H1 (cell line): Measurements from ENCODE around the gene ABCC9. TPM values are rescaled to one million over a fixed set of nuclear protein-coding genes. Genes with fewer than 3 reads are reported as not detected.

Experiments used
- CTCF ChIA-PET: fragments of 300-600 bp; sonication (Branson Sonifier 250); formaldehyde crosslinking; loops from one replicate; lab custom pipeline; 2021; ENCODE audit not compliant: partially characterized antibody; lab: Charles Lee
- POLR2A ChIA-PET: fragments of 300-600 bp; sonication (Branson Sonifier 250); formaldehyde crosslinking; loops from one replicate; lab custom pipeline; 2021; ENCODE audit warnings: inconsistent platforms; ENCODE audit not compliant: partially characterized antibody; lab: Charles Lee
- DNase-seq, 2 experiments: peaks; one replicate each; pipeline versions ENCODE4 v3.0.0 to v3.0.0-alpha.2; 2010 to 2022; ENCODE audit warnings: low spot score in 2 of 2, low read depth in 1 of 2, mixed read lengths in 1 of 2
- FAIRE-seq: peaks from 2 replicates; lab custom pipeline; 2011; peaks lifted over from hg19 to GRCh38; lab: Jason Lieb, UNC
- H2AFZ ChIP-seq: 2 replicates; pipeline ENCODE4 v1.8.1; 2012; ENCODE audit warnings: low read length, inconsistent platforms
- H2AK5ac ChIP-seq: 2 replicates; pipeline ENCODE4 v1.6.1; 2013; ENCODE audit warnings: low read depth, low read length
- H2BK120ac ChIP-seq: replicated peaks from 2 replicates; pipeline ENCODE3; 2013; ENCODE audit warnings: low read depth, low read length, inconsistent platforms
- H2BK12ac ChIP-seq: 2 replicates; pipeline ENCODE4 v1.6.1; 2013; ENCODE audit warnings: low read depth, low read length
- H2BK15ac ChIP-seq: 2 replicates; pipeline ENCODE4 v1.6.1; 2013; ENCODE audit warnings: low read length
- H2BK20ac ChIP-seq: 2 replicates; pipeline ENCODE4 v1.6.1; 2013; ENCODE audit warnings: low read length
- H2BK5ac ChIP-seq: 2 replicates; pipeline ENCODE4 v1.6.1; 2013; ENCODE audit warnings: low read depth, low read length
- H3K14ac ChIP-seq: 2 replicates; pipeline ENCODE4 v1.6.1; 2013; ENCODE audit warnings: inconsistent platforms; ENCODE audit not compliant: insufficient read length
- H3K18ac ChIP-seq: 2 replicates; pipeline ENCODE4 v1.6.1; 2013; ENCODE audit warnings: low read length; ENCODE audit errors: extremely low read depth
- H3K23ac ChIP-seq: 2 replicates; pipeline ENCODE4 v1.6.1; 2013; ENCODE audit warnings: inconsistent platforms; ENCODE audit not compliant: insufficient read length
- H3K23me2 ChIP-seq: 2 replicates; pipeline ENCODE4 v1.6.1; 2013; ENCODE audit warnings: low read depth, low read length
- H3K27ac ChIP-seq: 2 replicates; pipeline ENCODE4 v1.6.1; 2011; ENCODE audit warnings: low read depth, low read length, inconsistent platforms
- H3K27me3 ChIP-seq, 4 experiments: replicated peaks in 1 of 4; 1 replicate in 1 of 4; 2 replicates in 3 of 4; pipeline versions ENCODE4 v1.6.1 to v1.8.1; 2011 to 2013; ENCODE audit warnings: low read length in 3 of 4, mild to moderate bottlenecking in 3 of 4, inconsistent platforms in 2 of 4, mixed read lengths in 2 of 4, moderate library complexity in 1 of 4; ENCODE audit not compliant: control insufficient read depth in 3 of 4, insufficient read depth in 3 of 4; ENCODE audit errors: extremely low read depth in 1 of 4
- H3K36me3 ChIP-seq, 4 experiments: 2 replicates each; pipeline versions ENCODE4 v1.6.1 to v1.8.1; 2011 to 2013; ENCODE audit warnings: mild to moderate bottlenecking in 4 of 4, low read length in 3 of 4, moderate library complexity in 2 of 4, control low read depth in 1 of 4, inconsistent platforms in 1 of 4; ENCODE audit not compliant: insufficient read depth in 4 of 4, control insufficient read depth in 2 of 4
- H3K4ac ChIP-seq: replicated peaks from 2 replicates; pipeline ENCODE3; 2013; ENCODE audit warnings: low read length, low read depth, mixed read lengths, inconsistent platforms; ENCODE audit not compliant: insufficient read length
- H3K4me1 ChIP-seq, 4 experiments: replicated peaks in 1 of 4; 1 replicate in 1 of 4; 2 replicates in 3 of 4; pipeline versions ENCODE4 v1.6.1 to v1.8.1; 2011 to 2013; ENCODE audit warnings: low read length in 3 of 4, inconsistent platforms in 2 of 4, mixed read lengths in 1 of 4; ENCODE audit not compliant: insufficient read depth in 4 of 4, control insufficient read depth in 3 of 4
- H3K4me2 ChIP-seq, 2 experiments: 2 replicates each; pipeline versions ENCODE4 v1.6.1 to v1.8.1; 2011 to 2013; ENCODE audit warnings: low read depth in 2 of 2, low read length in 2 of 2, control low read depth in 1 of 2, inconsistent platforms in 1 of 2, mild to moderate bottlenecking in 1 of 2; ENCODE audit not compliant: insufficient read depth in 1 of 2
- H3K4me3 ChIP-seq, 4 experiments: fragments of 200-600, 300-600 bp in 1 of 4; sonication (generic), shearing (Covaris generic), sonication (Bioruptor Twin) in 1 of 4; 2 replicates each; pipeline versions ENCODE4 v1.5.1 to v1.8.1; 2011 to 2016; ENCODE audit warnings: low read length in 4 of 4, low read depth in 3 of 4, control low read depth in 2 of 4, inconsistent platforms in 2 of 4, mild to moderate bottlenecking in 2 of 4, mixed read lengths in 1 of 4, moderate library complexity in 1 of 4; ENCODE audit not compliant: insufficient read depth in 2 of 4; ENCODE audit errors: extremely low read depth in 1 of 4
- H3K56ac ChIP-seq: replicated peaks from 2 replicates; pipeline ENCODE3; 2013; ENCODE audit warnings: low read depth, mild to moderate bottlenecking, mixed read lengths, low read length, inconsistent platforms; ENCODE audit not compliant: insufficient read length
- H3K79me1 ChIP-seq: 2 replicates; pipeline ENCODE4 v1.6.1; 2013; ENCODE audit warnings: low read depth, low read length, control low read depth
- H3K79me2 ChIP-seq, 2 experiments: 2 replicates each; pipeline versions ENCODE4 v1.6.1 to v1.8.1; 2012 to 2013; ENCODE audit warnings: low read length in 2 of 2, mild to moderate bottlenecking in 2 of 2, inconsistent platforms in 1 of 2; ENCODE audit not compliant: insufficient read depth in 2 of 2, control insufficient read depth in 1 of 2
- H3K9ac ChIP-seq, 4 experiments: replicated peaks in 1 of 4; 1 replicate in 1 of 4; 2 replicates in 3 of 4; pipeline versions ENCODE4 v1.6.1 to v1.8.1; 2011 to 2013; ENCODE audit warnings: low read depth in 3 of 4, low read length in 3 of 4, control low read depth in 2 of 4, mild to moderate bottlenecking in 2 of 4, moderate library complexity in 2 of 4, inconsistent platforms in 1 of 4; ENCODE audit errors: extremely low read depth in 1 of 4
- H3K9me3 ChIP-seq, 2 experiments: 2 replicates each; pipeline versions ENCODE4 v1.6.1 to v1.8.1; 2012 to 2013; ENCODE audit warnings: mild to moderate bottlenecking in 2 of 2, moderate library complexity in 2 of 2, control low read depth in 1 of 2, inconsistent platforms in 1 of 2, low read depth in 1 of 2, low read length in 1 of 2, mixed read lengths in 1 of 2; ENCODE audit not compliant: insufficient read depth in 2 of 2
- H4K20me1 ChIP-seq, 2 experiments: replicated peaks in 1 of 2; 2 replicates each; pipeline versions ENCODE3 to v1.8.1; 2011 to 2013; ENCODE audit warnings: inconsistent platforms in 2 of 2, low read length in 2 of 2, mild to moderate bottlenecking in 1 of 2; ENCODE audit not compliant: insufficient read depth in 2 of 2, control insufficient read depth in 1 of 2
- H4K5ac ChIP-seq: 2 replicates; pipeline ENCODE4 v1.6.1; 2013; ENCODE audit warnings: low read length, low read depth, mixed read lengths, inconsistent platforms; ENCODE audit not compliant: insufficient read length
- H4K8ac ChIP-seq: 2 replicates; pipeline ENCODE4 v1.8.0; 2013; ENCODE audit warnings: mild to moderate bottlenecking, moderate library complexity, low read length, inconsistent platforms; ENCODE audit not compliant: insufficient read depth; ENCODE audit errors: extremely low read depth
- H4K91ac ChIP-seq: replicated peaks from 2 replicates; pipeline ENCODE3; 2013; ENCODE audit warnings: low read length, mixed read lengths, inconsistent platforms; ENCODE audit not compliant: insufficient read length
- BRCA1 ChIP-seq: IDR thresholded peaks from 2 replicates; pipeline ENCODE4 v1.6.1; 2012; ENCODE audit warnings: low read depth, low read length, improper control_type of control experiment
- CEBPB ChIP-seq: IDR thresholded peaks from 2 replicates; pipeline ENCODE4 v1.6.1; 2012; ENCODE audit warnings: low read depth, low read length
- CTBP2 ChIP-seq: IDR thresholded peaks from 2 replicates; pipeline ENCODE4 v1.7.0; 2011; ENCODE audit warnings: borderline replicate concordance, mild to moderate bottlenecking, moderate library complexity, mixed read lengths, low read length; ENCODE audit not compliant: insufficient read depth, insufficient read length
- FOSL1 ChIP-seq: IDR thresholded peaks from 2 replicates; pipeline ENCODE4 v1.6.1; 2011; ENCODE audit warnings: mild to moderate bottlenecking, low read depth, low read length, moderate library complexity; ENCODE audit not compliant: insufficient read depth
- JUND ChIP-seq: IDR thresholded peaks from 2 replicates; pipeline ENCODE4 v1.6.1; 2011; ENCODE audit warnings: mild to moderate bottlenecking, improper control_type of control experiment, low read length
- KDM5A ChIP-seq: fragments of 200-600 bp; IDR thresholded peaks from 2 replicates; pipeline ENCODE4 v1.7.1; 2012; ENCODE audit warnings: mild to moderate bottlenecking, low read length, inconsistent platforms, mixed read lengths
- MAFK ChIP-seq: IDR thresholded peaks from 2 replicates; pipeline ENCODE4 v1.6.1; 2012; ENCODE audit warnings: low read depth, mild to moderate bottlenecking, improper control_type of control experiment, low read length
- NANOG ChIP-seq: IDR thresholded peaks from 2 replicates; pipeline ENCODE4 v1.6.1; 2011; ENCODE audit warnings: low read length, low read depth, mild to moderate bottlenecking, inconsistent platforms; ENCODE audit not compliant: insufficient read depth, poor library complexity, severe bottlenecking
- POLR2A ChIP-seq, 2 experiments: IDR thresholded peaks; 1 replicate in 1 of 2; 2 replicates in 1 of 2; pipeline ENCODE4 v1.6.1; 2011; ENCODE audit warnings: low read depth in 2 of 2, low read length in 2 of 2, mild to moderate bottlenecking in 2 of 2; ENCODE audit errors: control extremely low read depth in 1 of 2
- RAD21 ChIP-seq, 2 experiments: IDR thresholded peaks in 1 of 2; conservative IDR thresholded peaks in 1 of 2; 2 replicates each; pipeline ENCODE4 v1.6.1; 2011; ENCODE audit warnings: low read depth in 2 of 2, low read length in 2 of 2, improper control_type of control experiment in 1 of 2, inconsistent platforms in 1 of 2, mild to moderate bottlenecking in 1 of 2, moderate library complexity in 1 of 2
- RNF2 ChIP-seq: fragments of 200-900, 300-1000 bp; sonication (generic); IDR thresholded peaks from 2 replicates; pipeline ENCODE4 v1.7.1; 2016; ENCODE audit warnings: borderline replicate concordance, low read depth, mild to moderate bottlenecking, antibody characterized with exemption, low read length; ENCODE audit not compliant: poor library complexity, severe bottlenecking; ENCODE audit errors: missing control alignments
- SIN3A ChIP-seq, 2 experiments: IDR thresholded peaks in 1 of 2; conservative IDR thresholded peaks in 1 of 2; 2 replicates each; pipeline ENCODE4 v1.6.1; 2011 to 2012; ENCODE audit warnings: low read length in 2 of 2, improper control_type of control experiment in 1 of 2, low read depth in 1 of 2, mild to moderate bottlenecking in 1 of 2
- SIRT6 ChIP-seq: IDR thresholded peaks from one replicate; pipeline ENCODE4 v1.7.1; 2012; ENCODE audit warnings: low read length, inconsistent platforms
- SUZ12 ChIP-seq: fragments of 200-600 bp; sonication (generic); IDR thresholded peaks from 2 replicates; pipeline ENCODE4 v1.6.1; 2012; ENCODE audit warnings: mild to moderate bottlenecking, inconsistent platforms, low read length, moderate library complexity, mixed read lengths
- WGBS, 2 experiments: shearing (Covaris generic) in 1 of 2; methylation state at CpG; one replicate each; pipeline versions ENCODE4 v1.1.6 to v1.1.7; 2013 to 2015; ENCODE audit warnings: low lambda C conversion rate in 2 of 2, mixed read lengths in 2 of 2, inconsistent platforms in 1 of 2, low coverage in 1 of 2, missing lambda C conversion rate in 1 of 2; ENCODE audit not compliant: insufficient replicate concordance in 2 of 2, insufficient coverage in 1 of 2, insufficient read length in 1 of 2; ENCODE audit errors: extremely low coverage in 1 of 2, missing lambda C conversion rate in 1 of 2; 5-methylcytosine and 5-hydroxymethylcytosine counted together
- polyA plus RNA-seq, 7 experiments: library from polyadenylated mRNA; depleted of rRNA in 3 of 7; stranded (reverse) in 5 of 7; unstranded in 2 of 7; fragments of >200 nt in 5 of 7; fragments of 200-250 nt in 2 of 7; gene quantifications; 1 replicate in 5 of 7; 2 replicates in 1 of 7; 4 replicates in 1 of 7; pipeline versions ENCODE4 v1.2.1 to v1.2.3, GENCODE V29; 2011 to 2013; ENCODE audit warnings: missing spikeins in 2 of 7, mixed read lengths in 2 of 7
- total RNA-seq: library from RNA; stranded (reverse); fragmentation: NEBNext Ultra II Directional; extraction: Animal tissue kit (Norgen Biotek cat#: 25700); gene quantifications from 2 replicates; pipeline ENCODE4 v1.2.1, GENCODE V29; 2021

Gene ABCC9
- total and polyA plus RNA-seq, 2 of the 8 experiments (the other 6 are each of a cell fraction or from before 2014, with no cell fraction given) = under 0.01 TPM; not detected in 1

DNA sequence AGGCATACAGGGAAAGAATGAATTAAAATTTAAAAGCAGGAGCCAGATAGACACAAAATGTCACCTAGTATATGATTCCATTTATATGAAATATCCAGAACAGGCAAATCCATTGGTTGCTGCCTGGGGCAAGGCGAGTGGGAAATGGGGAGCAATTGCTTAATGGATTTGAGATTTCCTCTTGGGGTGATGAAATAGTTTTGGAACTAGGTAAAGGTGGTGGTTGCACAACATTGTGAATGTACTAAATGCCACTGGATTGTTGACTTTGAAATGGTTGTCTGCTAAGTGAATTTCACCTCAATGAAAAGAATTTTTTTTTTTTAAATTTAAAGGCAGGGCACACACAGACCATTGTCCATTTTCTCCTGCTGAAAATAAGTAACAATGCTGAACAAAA lies 61.9 kb downstream of the ABCC9 start:
- Histone ChIP-seq H3K23ac (no peak overlapping the region), H2BK15ac (no peak overlapping the region), H3K9me3 (no peaks in the 10 kb centered on the region), H2BK5ac (no peak overlapping the region), H2BK12ac (no peak overlapping the region), H3K4ac (no peak overlapping the region), H4K91ac (no peak overlapping the region), H3K14ac (no peak overlapping the region), H4K5ac (no peak overlapping the region), H2BK120ac (no peak overlapping the region), H3K4me3 (no peak overlapping the region), H3K4me1 (no peaks in the 10 kb centered on the region), H3K23me2 (no peaks in the 10 kb centered on the region), H3K27me3 (no peaks in the 10 kb centered on the region), H2AFZ (no peak overlapping the region), H2AK5ac (no peak overlapping the region), H3K4me2 (no peak overlapping the region), H4K20me1 (peaks cover 0 to 1% of the 10 kb centered on the region in 2 experiments), H3K36me3 (no peaks in the 10 kb centered on the region), H3K56ac (no peak overlapping the region), H3K79me1 (no peaks in the 10 kb centered on the region), H3K79me2 (no peaks in the 10 kb centered on the region), H3K18ac (no peak overlapping the region), H3K9ac (no peak overlapping the region), H4K8ac (no peak overlapping the region), H3K27ac (no peak overlapping the region), H2BK20ac (no peak overlapping the region)
- CTCF ChIA-PET = no interaction called here
- FAIRE-seq (no peak), DNase-seq (no peak)
- WGBS, 2 experiments = 88% methylated on average over 1 of the region's 1 CpG; no CpG with 5 or more reads in 1 of the 2 experiments
- POLR2A ChIA-PET = no interaction called here
- TF ChIP-seq BRCA1 (no peak), RAD21 (IDR thresholded peaks at IDR 0.05 in 1 of 2, conservative IDR thresholded peaks at IDR 0.05 in 1 of 2; ENCODE audit: low read depth in 2 of 2, low read length in 2 of 2) (no peak), JUND (no peak), RNF2 (no peak), CTBP2 (no peak), MAFK (no peak), FOSL1 (no peak), SUZ12 (no peak), NANOG (no peak), POLR2A (IDR thresholded peaks at IDR 0.05; ENCODE audit: control extremely low read depth in 1 of 2, low read depth in 2 of 2, low read length in 2 of 2) (no peak), SIRT6 (no peak), SIN3A (conservative IDR thresholded peaks at IDR 0.05 in 1 of 2, IDR thresholded peaks at IDR 0.05 in 1 of 2; ENCODE audit: low read depth in 1 of 2, low read length in 2 of 2) (no peak), KDM5A (no peak), CEBPB (no peak)
